Stimulated activated CD4-positive, alpha-beta T cell treated with anti-CD3 and anti-CD28 coated beads, Interleukin-4, amount 100 ng/mL, for 24 hours (primary cell): ENCODE data around the gene NPIPB2.

Source experiments
- DNase-seq: peaks from one replicate; pipeline ENCODE4 v3.0.0-alpha.2; 2020

Gene NPIPB2

DNA sequence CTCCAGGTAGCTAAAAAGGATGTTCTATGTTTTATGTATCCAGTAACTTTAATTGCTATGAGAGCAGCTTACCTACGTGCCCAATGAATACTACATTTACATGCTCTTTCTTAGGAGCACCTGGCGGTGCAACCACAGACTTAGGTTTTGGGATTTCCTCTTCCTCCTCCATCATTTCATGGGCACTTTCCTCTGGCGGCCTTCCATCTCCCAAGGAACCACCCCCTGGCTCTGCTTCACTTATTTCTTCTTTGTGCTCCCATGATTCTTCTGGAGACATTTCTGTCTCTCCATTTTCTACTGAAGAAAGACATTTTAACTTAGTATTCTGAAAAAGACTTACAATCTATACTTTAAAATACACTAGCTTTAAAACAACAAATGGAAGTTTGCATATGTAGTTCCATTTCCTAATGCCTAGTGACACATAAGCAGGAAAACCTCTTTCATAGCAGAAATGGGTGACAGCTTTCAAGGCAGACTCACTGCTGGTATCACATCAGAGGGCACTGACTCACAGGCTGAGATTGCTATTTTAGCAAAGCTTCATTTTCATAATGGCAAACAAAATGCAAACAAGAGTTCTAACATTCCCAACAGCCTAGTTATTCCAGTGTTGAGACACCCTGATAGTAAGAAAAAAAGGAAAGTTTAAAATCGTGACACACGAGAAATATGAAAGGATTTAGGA, 45.2 kb downstream of the NPIPB2 start:
- peak; percentile 5 for DNase-seq

DNA sequence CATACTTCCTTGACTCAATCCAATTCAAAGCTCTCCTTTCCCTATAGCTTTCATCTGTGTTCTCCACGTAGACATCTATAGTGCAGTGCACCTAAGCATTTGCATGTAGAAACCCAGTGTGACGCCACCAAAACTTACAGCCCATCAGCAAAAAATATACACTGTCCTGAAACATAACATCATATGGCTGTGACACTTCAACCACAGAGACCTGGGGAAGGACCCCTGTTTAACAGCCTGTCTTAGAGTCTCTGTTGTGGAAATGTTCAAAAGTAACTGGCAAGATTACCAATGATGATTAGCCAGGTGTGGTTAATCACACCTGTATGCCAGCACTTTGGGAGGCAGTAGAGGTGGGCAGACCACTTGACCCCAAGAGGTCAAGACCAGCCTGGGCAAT, 48.3 kb downstream of the NPIPB2 start:
- no peak for DNase-seq

DNA sequence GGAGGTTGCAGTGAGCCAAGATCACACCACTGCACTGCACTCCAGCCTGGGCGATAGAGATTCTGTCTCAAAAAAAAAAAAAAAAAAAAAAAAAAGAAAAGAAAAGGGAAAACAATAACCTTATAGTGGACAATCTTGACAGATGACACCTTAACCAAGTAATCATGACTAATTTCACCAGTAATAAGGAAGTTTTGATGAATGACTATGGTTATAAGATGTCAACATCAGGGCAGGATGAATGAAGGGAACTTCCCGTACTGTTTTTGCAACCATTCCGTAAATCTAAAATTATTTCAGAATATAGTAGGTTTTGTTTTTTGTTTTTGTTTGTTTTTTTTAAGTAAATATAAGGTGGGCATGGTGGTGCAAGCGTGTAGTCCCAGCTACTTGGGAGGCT, 49.1 kb downstream of the NPIPB2 start:
- no peak for DNase-seq

DNA sequence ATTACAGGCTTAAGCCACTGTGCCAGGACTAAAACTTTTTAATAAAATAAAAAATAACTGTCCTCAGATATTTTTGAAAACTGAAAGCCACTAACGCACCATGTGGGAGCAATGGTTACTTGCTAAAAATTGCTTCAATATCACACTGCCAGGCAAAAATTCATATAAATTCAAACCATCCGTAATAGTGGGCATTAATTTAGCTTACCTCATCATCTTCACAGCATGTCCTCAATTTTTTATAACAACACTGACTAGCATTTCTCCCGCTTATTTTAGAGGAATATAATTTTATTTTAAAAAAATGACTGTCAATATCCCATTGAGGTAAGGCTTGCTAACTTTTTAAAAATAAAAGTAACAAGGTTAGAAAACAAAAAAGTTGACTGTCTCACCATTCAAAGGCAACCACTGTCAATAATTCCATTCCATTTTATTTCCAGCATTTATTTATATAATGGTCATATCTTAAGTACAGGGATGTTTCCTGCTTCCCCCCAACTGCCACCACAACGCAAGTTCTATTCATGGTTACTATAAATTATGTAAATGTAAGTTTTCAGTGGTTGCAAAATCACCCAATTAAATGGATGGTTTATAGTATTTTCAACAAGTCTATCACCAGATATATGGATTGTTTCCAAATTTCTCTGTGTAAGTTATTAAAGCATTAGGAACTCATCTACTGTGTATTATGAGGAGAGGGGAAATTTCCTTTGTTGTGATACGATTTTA, 51.4 kb downstream of the NPIPB2 start:
- no peak for DNase-seq

DNA sequence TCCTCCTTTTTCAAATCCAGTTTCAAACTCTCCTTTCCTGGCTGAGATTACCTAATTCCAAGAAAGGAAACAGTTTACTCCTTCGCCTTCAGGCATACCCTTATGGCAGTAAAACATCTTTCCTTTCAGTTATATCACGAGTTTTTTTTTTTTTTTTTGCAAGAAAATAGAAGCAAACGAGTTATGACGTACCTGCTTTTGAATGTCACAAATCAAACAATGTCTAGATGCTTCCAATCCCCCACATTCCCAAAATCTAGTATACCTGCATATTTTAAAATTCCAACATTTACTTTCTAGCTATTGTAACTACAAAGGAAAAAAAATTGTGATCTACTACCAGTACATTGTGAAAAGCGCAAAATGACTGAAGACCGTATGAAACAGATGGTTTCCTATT, 55.0 kb downstream of the NPIPB2 start:
- DNase-seq, result no peak

DNA sequence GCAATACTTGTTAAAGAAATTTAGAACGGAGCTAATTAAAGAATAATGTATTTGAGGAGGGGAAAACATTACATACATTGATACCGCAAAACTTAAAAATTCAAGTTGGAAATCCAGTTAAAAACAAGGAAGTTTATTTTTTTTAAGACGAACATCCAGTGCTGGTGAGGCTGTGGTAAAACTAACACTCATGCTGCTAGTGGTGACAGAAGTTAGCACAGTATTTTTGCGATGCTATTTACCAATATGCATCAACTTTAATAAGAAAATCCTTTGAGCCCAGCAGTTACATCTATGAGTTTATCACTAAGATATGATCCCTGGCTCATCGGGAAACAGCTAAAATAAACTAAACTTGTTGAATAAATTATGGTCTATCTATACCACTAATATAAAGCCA, 57.8 kb downstream of the NPIPB2 start:
- no peak for DNase-seq

GRCh38 chr16:11880007-11880406, 61.8 kb downstream of the NPIPB2 start:
- no peak for DNase-seq

DNA sequence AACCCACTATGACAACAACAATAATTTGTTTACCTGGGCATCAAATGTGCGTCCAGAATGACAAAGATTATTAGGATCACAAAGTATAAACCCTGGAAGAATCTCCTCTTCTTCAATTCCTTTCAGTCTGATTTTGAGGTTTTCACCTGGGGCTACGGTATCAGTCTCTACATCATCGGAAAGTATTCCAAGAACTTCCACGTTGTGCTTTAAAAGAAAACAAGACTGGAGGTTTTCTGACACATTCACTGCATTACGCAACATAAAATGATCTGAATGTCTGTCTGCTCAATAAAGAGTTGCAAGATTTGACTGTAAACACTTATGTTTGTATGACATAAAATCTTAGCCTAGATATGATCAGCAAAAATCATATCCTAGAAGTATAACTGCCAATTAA, 64.5 kb downstream of the NPIPB2 start:
- no peak for DNase-seq
